BJ (cell line): ENCODE measurements around the gene FRAT1. TPM values are rescaled to one million over a fixed set of nuclear protein-coding genes. Genes with fewer than 3 reads are reported as not detected.

Experiments
- CTCF ChIA-PET: fragments of 350-600 bp; formaldehyde crosslinking; extraction: SDS; loops from one replicate; lab custom pipeline; 2021; ENCODE audit warnings: antibody characterized with exemption, inconsistent platforms; lab: Yijun Ruan, JAX
- POLR2A ChIA-PET: fragments of 300-600 bp; sonication (Branson Sonifier 250); formaldehyde crosslinking; extraction: SDS; loops from one replicate; lab custom pipeline; 2021; ENCODE audit warnings: antibody characterized with exemption; lab: Charles Lee
- DNase-seq: peaks from one replicate; pipeline ENCODE4 v3.0.0-alpha.2; 2011; ENCODE audit warnings: low read depth
- H3K27me3 ChIP-seq: 2 replicates; pipeline ENCODE4 v1.6.0; 2011; ENCODE audit warnings: low read length; ENCODE audit not compliant: control insufficient read depth, insufficient read depth
- H3K36me3 ChIP-seq: 2 replicates; pipeline ENCODE4 v1.5.1; 2011; ENCODE audit warnings: low read length; ENCODE audit not compliant: control insufficient read depth, insufficient read depth
- H3K4me3 ChIP-seq: 2 replicates; pipeline ENCODE4 v1.5.1; 2011; ENCODE audit warnings: low read depth, mild to moderate bottlenecking, control low read depth, low read length
- polyA plus RNA-seq: library from polyadenylated mRNA; depleted of rRNA; stranded (reverse); fragments of >200 nt; gene quantifications from 2 replicates; pipeline ENCODE4 v1.2.3, GENCODE V29; 2011
- TF ChIP-seq, protein P1 (sequence below): IDR thresholded peaks from 2 replicates; pipeline ENCODE4 v1.5.1; 2011; ENCODE audit warnings: low read depth, mild to moderate bottlenecking, control low read depth, inconsistent platforms, low read length, moderate library complexity; ENCODE audit not compliant: insufficient read depth

Gene FRAT1
- polyA plus RNA-seq, 1 experiment: 1.2 TPM

- H3K4me3 ChIP-seq: no peak overlapping the region
- no peaks in the 10 kb centered on the region for H3K27me3 ChIP-seq
- H3K36me3 ChIP-seq: no peaks in the 10 kb centered on the region
- DNase-seq: no peak
- TF ChIP-seq, protein P1, sequence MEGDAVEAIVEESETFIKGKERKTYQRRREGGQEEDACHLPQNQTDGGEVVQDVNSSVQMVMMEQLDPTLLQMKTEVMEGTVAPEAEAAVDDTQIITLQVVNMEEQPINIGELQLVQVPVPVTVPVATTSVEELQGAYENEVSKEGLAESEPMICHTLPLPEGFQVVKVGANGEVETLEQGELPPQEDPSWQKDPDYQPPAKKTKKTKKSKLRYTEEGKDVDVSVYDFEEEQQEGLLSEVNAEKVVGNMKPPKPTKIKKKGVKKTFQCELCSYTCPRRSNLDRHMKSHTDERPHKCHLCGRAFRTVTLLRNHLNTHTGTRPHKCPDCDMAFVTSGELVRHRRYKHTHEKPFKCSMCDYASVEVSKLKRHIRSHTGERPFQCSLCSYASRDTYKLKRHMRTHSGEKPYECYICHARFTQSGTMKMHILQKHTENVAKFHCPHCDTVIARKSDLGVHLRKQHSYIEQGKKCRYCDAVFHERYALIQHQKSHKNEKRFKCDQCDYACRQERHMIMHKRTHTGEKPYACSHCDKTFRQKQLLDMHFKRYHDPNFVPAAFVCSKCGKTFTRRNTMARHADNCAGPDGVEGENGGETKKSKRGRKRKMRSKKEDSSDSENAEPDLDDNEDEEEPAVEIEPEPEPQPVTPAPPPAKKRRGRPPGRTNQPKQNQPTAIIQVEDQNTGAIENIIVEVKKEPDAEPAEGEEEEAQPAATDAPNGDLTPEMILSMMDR: no peak
- ChIA-PET POLR2A (no interaction called here), CTCF (interaction anchor here (1.1 kb wide), 1 partner anchor 34 kb away, joined by 3 read pairs; no protein-coding TSS in a partner anchor)
Observed at GRCh38 chr10:97298223-97298571, 20.9 kb upstream of the FRAT1 start.

GRCh38 chr10:97300980-97301379 lies 18.1 kb upstream of the FRAT1 start:
- CTCF ChIA-PET: no interaction called here

DNA sequence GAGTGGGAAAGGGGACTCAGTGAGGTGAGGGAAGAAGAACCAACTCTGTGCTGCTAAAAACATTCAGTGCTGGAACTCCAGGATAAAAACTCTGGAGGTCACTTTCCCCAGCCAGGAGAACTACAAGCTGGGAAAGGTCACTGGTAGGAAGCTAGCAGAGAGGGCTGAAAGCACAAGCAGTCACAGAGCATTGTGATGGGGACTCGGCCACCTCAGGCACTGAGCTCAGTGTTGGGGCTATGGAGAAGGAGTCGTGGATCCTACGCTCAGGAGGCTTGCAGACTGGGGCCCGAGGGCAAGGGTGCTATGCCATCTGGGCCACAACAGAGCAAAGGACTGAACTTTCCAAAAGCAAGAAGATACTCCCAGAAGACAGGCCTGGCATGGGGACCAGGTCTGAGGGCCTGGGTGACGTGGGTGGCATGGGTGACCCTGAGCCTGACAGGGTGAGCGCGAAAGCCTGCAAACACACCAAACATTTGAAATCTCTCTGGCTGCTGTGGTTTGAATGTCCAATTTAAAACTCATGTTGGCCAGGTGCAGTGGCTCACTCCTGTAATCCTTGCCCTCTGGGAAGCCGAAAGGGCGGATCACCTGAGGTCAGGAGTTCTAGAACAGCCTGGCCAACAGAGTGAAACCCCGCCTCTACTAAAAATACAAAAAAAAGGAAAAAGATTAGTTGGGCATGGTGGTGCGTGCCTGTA lies 16.8 kb upstream of the FRAT1 start:
- Histone ChIP-seq H3K4me3 (no peak overlapping the region), H3K27me3 (no peaks in the 10 kb centered on the region), H3K36me3 (no peaks in the 10 kb centered on the region)
- CTCF ChIA-PET: no interaction called here
- no peak for DNase-seq
- POLR2A ChIA-PET: no interaction called here
- TF ChIP-seq, protein P1: no peak

More at GRCh38 chr10:97300980-97301379, 18.1 kb upstream of the FRAT1 start:
- TF ChIP-seq, protein P1: no peak
- Histone ChIP-seq H3K27me3 (no peaks in the 10 kb centered on the region), H3K4me3 (no peak overlapping the region), H3K36me3 (no peaks in the 10 kb centered on the region)
- POLR2A ChIA-PET: no interaction called here
- DNase-seq: no peak

DNA sequence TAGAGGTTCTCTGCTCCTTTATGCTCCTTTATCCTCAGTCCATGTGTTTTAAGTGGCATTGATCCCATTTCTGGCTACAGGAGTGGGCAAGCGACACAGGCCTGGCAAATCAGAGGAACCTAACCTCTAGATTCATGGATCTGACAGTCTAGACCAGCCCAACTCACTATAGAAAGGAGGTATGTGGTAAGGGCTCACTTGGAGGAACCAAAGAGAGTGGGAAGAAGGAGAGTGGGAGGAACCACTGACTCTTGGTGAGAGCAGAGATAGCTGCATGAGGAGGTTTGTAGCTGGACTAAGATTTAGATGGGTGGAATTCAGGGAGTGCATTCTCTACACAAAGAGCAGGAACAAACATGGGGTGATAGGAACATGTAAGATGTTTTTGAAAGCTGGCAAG lies 11.6 kb upstream of the FRAT1 start:
- Histone ChIP-seq H3K27me3 (no peaks in the 10 kb centered on the region), H3K36me3 (no peaks in the 10 kb centered on the region), H3K4me3 (no peak overlapping the region)
- CTCF ChIA-PET: no interaction called here
- POLR2A ChIA-PET: no interaction called here
- DNase-seq: no peak
- TF ChIP-seq, protein P1: no peak

- DNase-seq: no peak
- H3K27me3 ChIP-seq: no peaks in the 10 kb centered on the region
- ChIA-PET CTCF (interaction anchor here (0.6 kb wide), 1 partner anchor 26 kb away, joined by 3 read pairs; no protein-coding TSS in a partner anchor), POLR2A (no interaction called here)
- no peaks in the 10 kb centered on the region for H3K36me3 ChIP-seq
- TF ChIP-seq, protein P1: no peak
- H3K4me3 ChIP-seq: no peak overlapping the region
Observed at GRCh38 chr10:97307866-97308780, 10.9 kb upstream of the FRAT1 start.
